ENCODE data around the gene MACROD2.

The MACROD2 gene

GRCh38 chr20:15610787-15611186, 1615.5 kb downstream of the MACROD2 start:
- no peak for DNase-seq

GRCh38 chr20:15611541-15611940, 1616.2 kb downstream of the MACROD2 start:
- no peak for DNase-seq

- DNase-seq = no peak
Measured at GRCh38 chr20:15612198-15612597, 1616.9 kb downstream of the MACROD2 start.

- DNase-seq = no peak
Measured at GRCh38 chr20:15612769-15613168, 1617.5 kb downstream of the MACROD2 start.

- peak; percentile 26 for DNase-seq
Measured at GRCh38 chr20:15613530-15613929, 1618.2 kb downstream of the MACROD2 start.

GRCh38 chr20:15616626-15617025, 1621.3 kb downstream of the MACROD2 start:
- peak; percentile 46 for DNase-seq

- DNase-seq = no peak
Measured at GRCh38 chr20:15618110-15618509, 1622.8 kb downstream of the MACROD2 start.

GRCh38 chr20:15618912-15619311, 1623.6 kb downstream of the MACROD2 start:
- no peak for DNase-seq

GRCh38 chr20:15619341-15619740, 1624.0 kb downstream of the MACROD2 start:
- no peak for DNase-seq

- DNase-seq = peak; percentile 38
Measured at GRCh38 chr20:15619816-15620215, 1624.5 kb downstream of the MACROD2 start.

- DNase-seq = no peak
Measured at GRCh38 chr20:15622368-15622767, 1627.1 kb downstream of the MACROD2 start.

GRCh38 chr20:15623215-15623614, 1627.9 kb downstream of the MACROD2 start:
- DNase-seq = no peak

GRCh38 chr20:15625981-15626380, 1630.7 kb downstream of the MACROD2 start:
- DNase-seq = no peak

- no peak for DNase-seq
Measured at GRCh38 chr20:15627089-15627488, 1631.8 kb downstream of the MACROD2 start.

GRCh38 chr20:15627501-15627903, 1632.2 kb downstream of the MACROD2 start:
- no peak for DNase-seq

GRCh38 chr20:15628851-15629353, 1633.6 kb downstream of the MACROD2 start:
- no peak for DNase-seq

- no peak for DNase-seq
Measured at GRCh38 chr20:15630360-15630759, 1635.0 kb downstream of the MACROD2 start.

- no peak for DNase-seq
Measured at GRCh38 chr20:15632680-15633079, 1637.4 kb downstream of the MACROD2 start.

- DNase-seq = no peak
Measured at GRCh38 chr20:15634102-15634501, 1638.8 kb downstream of the MACROD2 start.

GRCh38 chr20:15637546-15637945, 1642.2 kb downstream of the MACROD2 start:
- DNase-seq = no peak

- no peak for DNase-seq
Measured at GRCh38 chr20:15637950-15638754, 1642.8 kb downstream of the MACROD2 start.

- no peak for DNase-seq
Measured at GRCh38 chr20:15638816-15639215, 1643.5 kb downstream of the MACROD2 start.

- no peak for DNase-seq
Measured at GRCh38 chr20:15639839-15640238, 1644.5 kb downstream of the MACROD2 start.

- DNase-seq = no peak
Measured at GRCh38 chr20:15642109-15642508, 1646.8 kb downstream of the MACROD2 start.

Data from fibroblast of skin of back (primary cell).